ENCODE results near the gene CAPN11. TPM values are rescaled to one million over a fixed set of nuclear protein-coding genes. Genes with fewer than 3 reads are reported as not detected.
A peak's percentile ranks its signal among the peaks of the same experiment; 100 is the strongest.

CAPN11 gene
- total and polyA plus RNA-seq, 7 donors = 0.41 to 1.6 (median 0.71) TPM; not detected in 3

GRCh38 chr6:44214307-44214706, 55.7 kb downstream of the CAPN11 start:
- no peaks in the 10 kb centered on the region for H3K36me3 ChIP-seq
- intact Hi-C loops (cut with DNase I) = no loop called here
- DNase-seq = no peak
- H3K9me3 ChIP-seq = no peaks in the 10 kb centered on the region
- 85 to 92% methylated on average over 6 of the region's 6 CpGs for WGBS, 2 donors
- peaks cover 0 to 36% (median 29%) of the 10 kb centered on the region in 4 donors for H3K4me1 ChIP-seq
- H3K27ac ChIP-seq = no peak overlapping the region
- TF ChIP-seq EP300 (IDR thresholded peaks at IDR 0.05) (no peak), CTCF (IDR thresholded peaks at IDR 0.05) (no peak), POLR2AphosphoS5 (IDR thresholded peaks at IDR 0.05) (no peak), POLR2A (IDR thresholded peaks at IDR 0.05) (no peak)
- H3K27me3 ChIP-seq = no peaks in the 10 kb centered on the region
- H3K4me3 ChIP-seq = no peak overlapping the region

GRCh38 chr6:44216677-44217331, 58.2 kb downstream of the CAPN11 start, which contains the start of gene MYMX:
Gene MYMX (plus strand): TSS chr6:44216926. CDS start chr6:44217472, 546 bp downstream.
- intact Hi-C loops (cut with DNase I) = loop anchor here (1.0 kb wide), 1 partner anchor 45 kb away; no protein-coding TSS in a partner anchor

GRCh38 chr6:44217332-44218143, 58.9 kb downstream of the CAPN11 start:
- Histone ChIP-seq H3K36me3 (no peaks in the 10 kb centered on the region), H3K27me3 (no peaks in the 10 kb centered on the region), H3K27ac (peak overlapping the region; percentile 94 to 98 (median 97)), H3K9me3 (no peaks in the 10 kb centered on the region), H3K4me1 (peaks cover 0 to 67% (median 58%) of the 10 kb centered on the region in 4 donors), H3K4me3 (peak overlapping the region in 1 of 4 donors; percentile 7)
- intact Hi-C loops (cut with DNase I) = no loop called here
- DNase-seq = peak; percentile 92
- WGBS, 2 donors = 79 to 84% methylated on average over 16 of the region's 16 CpGs
- no peak for TF ChIP-seq POLR2A (IDR thresholded peaks at IDR 0.05)
- peak in 3 of 4 donors; percentile 54 to 60 (median 56) for TF ChIP-seq POLR2AphosphoS5 (IDR thresholded peaks at IDR 0.05)

More at GRCh38 chr6:44216677-44217331, 58.2 kb downstream of the CAPN11 start, which contains the start of gene MYMX:
- no peaks in the 10 kb centered on the region for H3K27me3 ChIP-seq
- peaks cover 0 to 60% (median 51%) of the 10 kb centered on the region in 4 donors for H3K4me1 ChIP-seq
- H3K27ac ChIP-seq = peak within 1 kb of the TSS; percentile 94 to 98 (median 97)
- H3K4me3 ChIP-seq = peak within 1 kb of the TSS in 1 of 4 donors; percentile 7
- WGBS, 2 donors = 12 to 28% methylated on average over 7 of the region's 7 CpGs
- TF ChIP-seq CTCF (IDR thresholded peaks at IDR 0.05) (no peak), POLR2A (IDR thresholded peaks at IDR 0.05) (no peak), POLR2AphosphoS5 (IDR thresholded peaks at IDR 0.05) (peak in 1 of 4 donors; percentile 10), EP300 (IDR thresholded peaks at IDR 0.05) (no peak)
- H3K9me3 ChIP-seq = no peaks in the 10 kb centered on the region
- H3K36me3 ChIP-seq = no peaks in the 10 kb centered on the region
- peak; percentile 78 for DNase-seq

GRCh38 chr6:44219053-44219814, 60.6 kb downstream of the CAPN11 start:
- no peaks in the 10 kb centered on the region for H3K27me3 ChIP-seq
- no peaks in the 10 kb centered on the region for H3K36me3 ChIP-seq
- no peaks in the 10 kb centered on the region for H3K9me3 ChIP-seq
- TF ChIP-seq CTCF (IDR thresholded peaks at IDR 0.05) (no peak), POLR2AphosphoS5 (IDR thresholded peaks at IDR 0.05) (peak; percentile 55 to 88 (median 80)), POLR2A (IDR thresholded peaks at IDR 0.05) (peak; percentile 54 to 63), EP300 (IDR thresholded peaks at IDR 0.05) (peak in 1 of 4 donors; percentile 9)
- peak overlapping the region; percentile 94 to 98 (median 97) for H3K27ac ChIP-seq
- peak; percentile 95 for DNase-seq
- WGBS, 2 donors = 2% methylated on average over 45 of the region's 45 CpGs
- peak overlapping the region; percentile 52 to 66 (median 62) for H3K4me3 ChIP-seq
- intact Hi-C loops (cut with DNase I) = no loop called here
- H3K4me1 ChIP-seq = peaks cover 0 to 79% (median 69%) of the 10 kb centered on the region in 4 donors
